ENCODE measurements around the gene ATP5F1D. TPM values are rescaled to one million over a fixed set of nuclear protein-coding genes. Genes with fewer than 3 reads are reported as not detected.

ATP5F1D gene
- 89.8 and 122 TPM in 2 replicates for total RNA-seq

DNA sequence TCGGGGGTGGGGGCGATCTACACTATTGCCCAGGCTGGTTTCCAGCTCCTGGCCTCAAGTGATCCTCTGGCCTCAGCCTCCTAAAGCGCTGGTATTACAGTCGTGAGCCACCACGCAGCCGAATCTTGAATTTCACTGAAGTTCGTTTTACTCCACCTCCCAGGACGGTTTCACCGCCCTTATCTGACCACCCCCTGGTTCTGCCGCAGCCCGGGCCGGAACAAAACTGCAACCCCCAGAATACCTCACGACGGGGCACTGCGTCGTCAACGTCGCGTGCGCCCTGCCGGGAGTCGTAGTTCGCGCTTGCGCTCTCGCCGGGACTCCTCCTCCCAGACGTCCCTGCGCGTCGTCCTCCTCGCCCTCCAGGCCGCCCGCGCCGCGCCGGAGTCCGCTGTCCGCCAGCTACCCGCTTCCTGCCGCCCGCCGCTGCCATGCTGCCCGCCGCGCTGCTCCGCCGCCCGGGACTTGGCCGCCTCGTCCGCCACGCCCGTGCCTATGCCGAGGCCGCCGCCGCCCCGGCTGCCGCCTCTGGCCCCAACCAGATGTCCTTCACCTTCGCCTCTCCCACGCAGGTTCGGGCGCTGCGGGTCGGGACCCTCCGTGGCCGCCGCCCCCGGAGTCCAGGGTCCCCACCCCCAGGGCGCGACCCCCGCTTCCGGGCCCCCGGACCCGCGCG is at the start of gene ATP5F1D:
TSS of gene ATP5F1D (plus strand) at position 335 of the 679 bp plus-strand sequence. CDS start at position 435, 100 bp downstream.

DNA sequence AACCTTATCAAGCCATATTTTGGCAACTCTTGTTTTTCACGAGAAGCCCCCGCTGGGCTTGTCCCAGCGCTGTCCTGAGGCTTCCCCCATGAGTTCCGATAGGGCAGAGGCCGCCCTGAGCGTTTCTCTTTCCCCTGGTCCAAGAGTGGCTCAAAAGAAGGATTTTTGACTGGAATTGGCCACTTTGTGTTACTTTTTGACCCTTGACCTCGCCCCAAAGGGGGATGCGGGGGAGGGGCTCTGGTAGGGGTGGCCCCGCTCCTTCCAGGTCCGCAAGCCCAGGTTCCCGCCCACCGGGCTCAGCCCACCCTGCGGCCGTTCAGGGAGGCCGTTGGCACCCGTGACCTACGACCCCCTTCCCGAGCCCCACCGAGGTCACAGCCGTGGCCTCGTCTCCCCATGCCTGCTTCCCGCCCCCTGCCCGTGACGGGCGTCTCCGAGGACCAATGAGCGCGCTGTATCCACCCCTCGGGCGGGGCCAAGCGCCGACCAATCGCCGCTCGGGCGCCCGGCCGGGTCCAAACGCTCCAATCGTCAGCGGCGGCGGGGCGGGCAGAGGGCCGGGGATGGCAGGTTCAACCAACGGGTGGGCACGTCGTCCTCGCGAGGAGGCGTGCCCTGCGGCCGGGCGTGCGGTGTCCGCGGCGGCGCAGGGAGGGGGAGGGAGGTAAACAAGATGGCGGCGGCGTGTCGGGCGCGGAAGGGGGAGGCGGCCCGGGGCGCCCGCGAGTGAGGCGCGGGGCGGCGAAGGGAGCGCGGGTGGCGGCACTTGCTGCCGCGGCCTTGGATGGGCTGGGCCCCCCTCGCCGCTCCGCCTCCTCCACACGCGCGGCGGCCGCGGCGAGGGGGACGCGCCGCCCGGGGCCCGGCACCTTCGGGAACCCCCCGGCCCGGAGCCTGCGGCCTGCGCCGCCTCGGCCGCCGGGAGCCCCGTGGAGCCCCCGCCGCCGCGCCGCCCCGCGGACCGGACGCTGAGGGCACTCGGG is 36.1 kb upstream of the ATP5F1D start, which contains the start of gene STK11:
TSS of gene STK11 (plus strand) at position 665 of the 986 bp plus-strand sequence. CDS start 1,136 bp downstream, outside the sequence.

DNA sequence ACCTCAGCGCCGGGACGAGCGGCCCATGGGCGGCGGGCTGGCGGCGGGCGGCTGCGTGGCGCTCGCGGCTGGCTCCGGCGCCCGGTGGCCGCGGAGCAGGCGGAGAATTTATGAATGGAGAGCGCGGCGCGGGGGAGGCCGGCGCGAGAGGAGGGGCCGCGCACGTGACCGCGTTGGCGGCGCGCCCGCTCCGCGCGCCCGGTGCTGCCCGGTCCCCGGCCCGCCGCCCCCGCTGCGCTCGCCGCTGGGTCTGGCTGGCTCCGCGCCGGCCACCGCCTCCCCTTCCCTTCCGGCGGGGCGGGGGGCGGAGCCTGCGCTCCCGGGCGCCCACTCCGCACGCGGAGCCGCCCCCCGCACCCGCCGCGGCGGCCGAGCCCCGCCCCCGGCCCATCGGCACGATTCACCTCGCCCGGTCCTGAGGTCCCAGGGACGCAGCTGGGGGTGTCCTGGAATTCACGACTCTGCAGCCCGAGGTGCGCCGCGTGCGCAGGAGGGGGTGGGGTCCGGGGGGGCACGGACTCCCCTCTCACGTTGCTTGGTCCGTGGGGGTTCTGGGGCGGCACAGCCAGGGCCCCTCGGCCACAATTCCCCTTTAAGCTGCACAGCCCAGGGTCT is 3.7 kb upstream of the ATP5F1D start, which contains the start of gene CBARP:
TSS of gene CBARP (minus strand) at position 252 of the 615 bp plus-strand sequence. CDS start 1,905 bp downstream, outside the sequence.

GRCh38 chr19:1248139-1248785 is 6.7 kb downstream of the ATP5F1D start, which contains the start of gene MIDN:
MIDN (plus strand) TSS chr19:1248583; CDS start chr19:1250297, 1,714 bp downstream.

GRCh38 chr19:1269065-1269477 is 27.5 kb downstream of the ATP5F1D start, which contains the start of gene CIRBP:
CIRBP (plus strand) TSS chr19:1269332; CDS start chr19:1270934, 1,602 bp downstream.

DNA sequence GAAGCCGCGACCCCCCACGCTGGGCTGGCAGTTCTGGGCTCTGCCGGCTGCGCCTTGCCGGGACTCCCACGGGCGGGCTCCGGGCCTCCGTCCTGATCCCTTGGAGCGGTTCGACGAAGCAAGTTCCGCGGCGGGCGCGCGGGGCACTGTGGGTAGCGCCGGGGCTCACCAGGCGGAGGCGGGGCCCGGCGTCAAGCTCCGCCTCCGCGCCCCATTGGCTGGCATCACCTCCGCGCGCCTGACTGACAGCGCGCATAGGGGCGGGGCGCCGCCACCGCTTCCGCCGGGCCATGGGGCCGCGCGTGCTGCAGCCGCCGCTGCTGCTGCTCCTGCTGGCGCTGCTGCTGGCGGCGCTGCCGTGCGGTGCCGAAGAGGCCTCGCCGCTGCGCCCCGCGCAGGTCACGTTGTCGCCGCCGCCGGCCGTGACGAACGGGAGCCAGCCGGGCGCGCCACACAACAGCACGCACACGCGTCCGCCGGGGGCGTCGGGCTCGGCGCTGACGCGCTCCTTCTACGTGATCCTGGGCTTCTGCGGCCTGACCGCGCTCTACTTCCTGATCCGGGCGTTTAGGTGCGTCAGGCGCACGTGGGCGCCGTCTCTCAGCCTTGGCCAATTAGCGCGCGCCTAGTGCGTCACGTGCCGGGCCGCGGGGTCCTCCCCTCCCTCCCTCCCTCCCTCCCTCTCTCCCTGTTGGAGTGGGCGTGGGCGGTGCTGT is 33.9 kb downstream of the ATP5F1D start, which contains the start of gene FAM174C:
TSS of gene FAM174C (plus strand) at position 271 of the 716 bp plus-strand sequence. CDS start at position 291, 20 bp downstream.

DNA sequence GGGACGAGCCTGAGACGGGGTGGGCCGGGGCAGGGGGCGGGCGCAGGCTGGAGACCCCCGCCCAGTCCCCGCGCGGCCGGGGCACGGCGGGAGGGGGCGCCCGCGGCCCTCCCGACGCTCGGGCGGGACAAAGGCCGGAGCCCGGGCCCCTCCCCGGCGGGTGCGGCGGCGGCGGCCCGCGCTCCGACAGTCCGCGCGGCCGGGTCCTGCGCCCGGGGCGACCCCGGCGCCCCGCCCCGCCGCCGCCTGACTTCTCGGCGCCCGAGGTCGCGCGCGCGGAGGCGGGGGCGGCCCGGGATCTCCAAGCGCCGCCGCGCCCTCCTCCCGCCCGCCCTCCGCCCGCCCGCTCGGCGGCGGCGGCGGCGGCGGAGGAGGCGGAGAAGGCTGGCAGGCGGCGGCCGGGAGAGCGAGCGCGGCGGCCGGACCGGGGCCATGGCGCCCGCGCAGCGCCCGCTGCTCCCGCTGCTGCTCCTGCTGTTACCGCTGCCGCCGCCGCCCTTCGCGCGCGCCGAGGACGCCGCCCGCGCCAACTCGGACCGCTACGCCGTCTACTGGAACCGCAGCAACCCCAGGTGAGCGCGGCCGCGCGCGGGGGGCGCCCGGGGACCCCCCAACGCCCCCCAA is 44.3 kb downstream of the ATP5F1D start, which contains the start of gene EFNA2:
TSS of gene EFNA2 (plus strand) at position 137 of the 624 bp plus-strand sequence. CDS start at position 433, 296 bp downstream.

Other genes starting within 250 kb of the ATP5F1D start
- gene GRIN3B, start 241.3 kb upstream of the ATP5F1D start, total RNA-seq = 0.88 and 1.2 TPM in 2 replicates
- 99.7 and 104 TPM in 2 replicates for gene TMEM259, start 220.6 kb upstream of the ATP5F1D start, total RNA-seq
- gene RNU6-2, start 220.2 kb upstream of the ATP5F1D start, total RNA-seq = not detected in 2 replicates
- 149 and 154 TPM in 2 replicates for gene CNN2, start 215.1 kb upstream of the ATP5F1D start, total RNA-seq
- gene ABCA7, start 201.6 kb upstream of the ATP5F1D start, total RNA-seq = 2.7 and 3.6 TPM in 2 replicates
- 0.37 and 0.39 TPM in 2 replicates for gene ARHGAP45, start 174.6 kb upstream of the ATP5F1D start, total RNA-seq
- gene POLR2E, start 146.4 kb upstream of the ATP5F1D start, total RNA-seq = 191 and 315 TPM in 2 replicates
- 470 and 535 TPM in 2 replicates for gene GPX4, start 137.8 kb upstream of the ATP5F1D start, total RNA-seq
- 37.6 and 40.9 TPM in 2 replicates for gene SBNO2, start 67.5 kb upstream of the ATP5F1D start, total RNA-seq
- gene STK11, start 36.0 kb upstream of the ATP5F1D start, total RNA-seq = 47.5 and 52.5 TPM in 2 replicates
- 1.4 and 2.3 TPM in 2 replicates for gene CBARP, start 3.7 kb upstream of the ATP5F1D start, total RNA-seq
- 46.7 and 59.6 TPM in 2 replicates for gene MIDN, start 6.8 kb downstream of the ATP5F1D start, total RNA-seq
- 265 and 335 TPM in 2 replicates for gene CIRBP, start 27.6 kb downstream of the ATP5F1D start, total RNA-seq
- 52.9 and 54.6 TPM in 2 replicates for gene FAM174C, start 33.8 kb downstream of the ATP5F1D start, total RNA-seq
- not detected in 2 replicates for gene EFNA2, start 44.1 kb downstream of the ATP5F1D start, total RNA-seq
- gene NDUFS7, start 142.2 kb downstream of the ATP5F1D start, total RNA-seq = 89.5 and 111 TPM in 2 replicates
- 43.7 and 45.7 TPM in 2 replicates for gene GAMT, start 159.8 kb downstream of the ATP5F1D start, total RNA-seq
- 19.4 and 21.3 TPM in 2 replicates for gene DAZAP1, start 165.8 kb downstream of the ATP5F1D start, total RNA-seq
- 2,634 and 2,972 TPM in 2 replicates for gene RPS15, start 196.6 kb downstream of the ATP5F1D start, total RNA-seq
- 0.12 and 0.20 TPM in 2 replicates for gene APC2, start 208.4 kb downstream of the ATP5F1D start, total RNA-seq
- gene C19orf25, start 237.5 kb downstream of the ATP5F1D start, total RNA-seq = 17.7 and 25.0 TPM in 2 replicates
- gene PCSK4, start 248.6 kb downstream of the ATP5F1D start, total RNA-seq = 0.19 and 0.49 TPM in 2 replicates
- 5.0 and 6.0 TPM in 2 replicates for gene REEP6, start 249.4 kb downstream of the ATP5F1D start, total RNA-seq

Measured in cardiac ventricle fibroblast (primary cell).